BE2C (cell line): ENCODE measurements around the gene AP2A1.

Experiments used
- DNase-seq: peaks from one replicate; pipeline ENCODE4 v3.0.0-alpha.2; 2020
- H3K27me3 ChIP-seq: fragments of 250-450 bp; sonication (Bioruptor Pico); 2 replicates; pipeline ENCODE4 v1.5.1; 2020; ENCODE audit warnings: mild to moderate bottlenecking
- H3K36me3 ChIP-seq: fragments of 250-450 bp; sonication (Bioruptor Pico); 2 replicates; pipeline ENCODE4 v1.5.1; 2020; ENCODE audit warnings: mild to moderate bottlenecking
- H3K4me1 ChIP-seq: fragments of 250-450 bp; sonication (Bioruptor Pico); 2 replicates; pipeline ENCODE4 v1.5.1; 2020
- H3K4me3 ChIP-seq: 2 replicates; pipeline ENCODE4 v1.5.1; 2011; ENCODE audit warnings: low read depth, low read length
- H3K9me3 ChIP-seq: fragments of 250-450 bp; sonication (Bioruptor Pico); 2 replicates; pipeline ENCODE4 v1.5.1; 2020
- TF ChIP-seq, protein P1 (sequence below): IDR thresholded peaks from 2 replicates; pipeline ENCODE4 v1.5.1; 2012; ENCODE audit warnings: mild to moderate bottlenecking, low read depth, low read length

The AP2A1 gene

DNA sequence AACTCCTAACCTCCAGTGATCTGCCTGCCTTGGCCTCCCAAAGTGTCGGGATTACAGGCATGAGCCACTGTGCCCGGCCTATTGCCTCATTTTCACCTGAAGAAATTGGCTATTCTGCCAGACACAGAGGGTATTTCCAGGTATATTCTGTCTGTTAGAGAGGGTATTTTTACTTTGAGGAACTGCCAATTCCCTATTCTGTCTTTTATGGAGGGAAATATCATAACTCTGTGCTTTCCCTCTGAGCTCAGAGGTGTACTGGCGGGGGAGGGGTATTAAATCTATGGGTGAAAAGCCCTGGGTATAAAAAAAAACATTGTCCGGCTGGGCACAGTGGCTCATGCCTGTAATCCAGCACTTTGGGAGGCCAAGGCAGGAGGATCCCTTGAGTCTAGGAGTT lies 28.5 kb upstream of the AP2A1 start:
- TF ChIP-seq, protein P1, sequence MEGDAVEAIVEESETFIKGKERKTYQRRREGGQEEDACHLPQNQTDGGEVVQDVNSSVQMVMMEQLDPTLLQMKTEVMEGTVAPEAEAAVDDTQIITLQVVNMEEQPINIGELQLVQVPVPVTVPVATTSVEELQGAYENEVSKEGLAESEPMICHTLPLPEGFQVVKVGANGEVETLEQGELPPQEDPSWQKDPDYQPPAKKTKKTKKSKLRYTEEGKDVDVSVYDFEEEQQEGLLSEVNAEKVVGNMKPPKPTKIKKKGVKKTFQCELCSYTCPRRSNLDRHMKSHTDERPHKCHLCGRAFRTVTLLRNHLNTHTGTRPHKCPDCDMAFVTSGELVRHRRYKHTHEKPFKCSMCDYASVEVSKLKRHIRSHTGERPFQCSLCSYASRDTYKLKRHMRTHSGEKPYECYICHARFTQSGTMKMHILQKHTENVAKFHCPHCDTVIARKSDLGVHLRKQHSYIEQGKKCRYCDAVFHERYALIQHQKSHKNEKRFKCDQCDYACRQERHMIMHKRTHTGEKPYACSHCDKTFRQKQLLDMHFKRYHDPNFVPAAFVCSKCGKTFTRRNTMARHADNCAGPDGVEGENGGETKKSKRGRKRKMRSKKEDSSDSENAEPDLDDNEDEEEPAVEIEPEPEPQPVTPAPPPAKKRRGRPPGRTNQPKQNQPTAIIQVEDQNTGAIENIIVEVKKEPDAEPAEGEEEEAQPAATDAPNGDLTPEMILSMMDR, result no peak
- H3K36me3 ChIP-seq, result no peaks in the 10 kb centered on the region
- no peak overlapping the region for H3K4me3 ChIP-seq
- no peaks in the 10 kb centered on the region for H3K27me3 ChIP-seq
- no peak for DNase-seq
- no peaks in the 10 kb centered on the region for H3K9me3 ChIP-seq
- no peaks in the 10 kb centered on the region for H3K4me1 ChIP-seq

DNA sequence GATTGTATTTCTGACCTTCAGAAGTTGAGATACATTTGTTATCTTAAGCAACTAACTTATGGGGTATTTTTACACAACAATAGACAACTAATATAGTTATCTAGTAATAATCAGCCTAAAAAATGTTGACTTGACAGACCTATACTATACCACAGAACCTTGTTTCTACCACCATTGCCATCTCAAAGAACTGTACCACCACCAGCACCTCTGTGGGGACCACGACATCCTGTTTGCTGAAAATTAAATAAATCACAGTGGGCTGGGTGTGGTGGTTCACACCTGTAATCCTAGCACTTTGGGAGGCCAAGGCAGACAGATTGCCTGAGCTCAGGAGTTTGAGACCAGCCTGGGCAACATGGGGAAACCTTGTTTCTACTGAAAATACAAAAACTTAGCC lies 27.7 kb upstream of the AP2A1 start:
- TF ChIP-seq, protein P1, result no peak
- Histone ChIP-seq H3K4me1 (no peaks in the 10 kb centered on the region), H3K36me3 (no peaks in the 10 kb centered on the region), H3K27me3 (no peaks in the 10 kb centered on the region), H3K9me3 (no peaks in the 10 kb centered on the region), H3K4me3 (no peak overlapping the region)
- DNase-seq, result no peak

- no peaks in the 10 kb centered on the region for H3K4me1 ChIP-seq
- no peaks in the 10 kb centered on the region for H3K27me3 ChIP-seq
- DNase-seq, result no peak
- no peak overlapping the region for H3K4me3 ChIP-seq
- TF ChIP-seq, protein P1, result no peak
- no peaks in the 10 kb centered on the region for H3K36me3 ChIP-seq
- H3K9me3 ChIP-seq, result no peaks in the 10 kb centered on the region; the same call in 1 of the 2 replicates
Measured at GRCh38 chr19:49739933-49740332, 26.9 kb upstream of the AP2A1 start.

GRCh38 chr19:49741210-49741844 lies 25.5 kb upstream of the AP2A1 start:
- Histone ChIP-seq H3K4me3 (no peak overlapping the region), H3K9me3 (no peaks in the 10 kb centered on the region; the same call in 1 of the 2 replicates), H3K4me1 (no peaks in the 10 kb centered on the region), H3K27me3 (no peaks in the 10 kb centered on the region), H3K36me3 (no peaks in the 10 kb centered on the region)
- TF ChIP-seq, protein P1, result no peak
- no peak for DNase-seq

DNA sequence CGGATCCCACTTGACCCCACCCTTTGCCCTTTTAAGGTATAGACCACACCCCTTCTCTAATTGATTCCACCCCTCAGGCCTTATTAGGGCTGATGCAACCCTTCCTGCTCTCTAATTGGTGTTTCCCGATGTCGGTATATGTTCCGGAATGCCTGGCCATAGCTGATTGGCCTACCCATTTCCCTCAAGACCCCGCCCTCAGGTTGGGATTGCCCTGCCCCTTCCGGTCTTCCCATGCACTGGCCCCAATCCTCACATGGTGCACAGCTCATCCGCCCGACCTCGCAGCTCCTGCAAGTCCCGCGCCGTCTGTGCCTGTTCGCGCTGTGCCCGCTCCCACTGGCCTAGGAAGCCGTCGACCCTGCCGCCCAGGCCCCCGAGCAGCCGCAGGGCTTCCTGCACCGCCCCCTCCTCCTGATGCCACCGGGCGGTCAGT lies 21.8 kb upstream of the AP2A1 start:
- H3K36me3 ChIP-seq, result no peaks in the 10 kb centered on the region
- H3K27me3 ChIP-seq, result no peaks in the 10 kb centered on the region
- H3K9me3 ChIP-seq, result no peaks in the 10 kb centered on the region; the same call in 1 of the 2 replicates
- peak; percentile 55 for DNase-seq
- H3K4me3 ChIP-seq, result no peak overlapping the region
- TF ChIP-seq, protein P1, result no peak
- H3K4me1 ChIP-seq, result no peaks in the 10 kb centered on the region

DNA sequence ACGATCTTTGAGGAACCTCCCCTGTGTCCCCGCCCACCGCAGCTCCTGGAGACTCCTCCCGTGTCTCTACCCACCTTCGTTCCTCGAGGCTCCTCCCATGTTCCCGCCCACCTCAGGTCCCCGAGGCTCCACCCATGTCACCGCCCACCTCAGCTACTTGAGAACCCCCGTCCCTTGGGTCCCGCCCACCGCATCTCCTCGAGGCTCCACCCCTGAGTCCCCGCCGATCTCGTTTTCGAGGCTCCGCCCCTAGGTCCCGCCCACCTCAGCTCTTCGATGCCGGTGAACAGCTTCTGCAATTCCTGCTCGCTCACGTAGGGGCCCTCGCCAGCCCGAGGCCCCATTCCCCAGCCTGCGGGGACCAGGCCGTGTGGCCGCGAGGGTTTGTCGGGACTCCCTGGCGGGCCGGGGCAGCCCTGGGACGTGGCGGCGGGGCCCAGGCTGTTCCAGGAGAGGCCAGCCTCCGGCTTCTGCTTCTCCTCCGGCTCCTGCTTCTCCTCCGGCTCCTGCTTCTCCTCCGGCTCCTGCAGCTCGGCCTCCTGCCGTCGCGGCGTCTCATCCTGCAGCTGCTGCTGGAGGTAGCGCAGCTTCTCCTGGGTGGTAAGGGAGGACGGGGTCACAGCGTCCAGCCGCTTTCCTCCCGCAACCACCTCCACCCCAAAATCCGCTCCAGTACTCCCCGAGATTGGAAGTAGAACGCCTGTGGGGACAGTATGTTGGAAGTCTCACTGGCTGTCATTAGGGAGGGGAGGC lies 20.4 kb upstream of the AP2A1 start:
- Histone ChIP-seq H3K27me3 (no peaks in the 10 kb centered on the region), H3K4me1 (no peaks in the 10 kb centered on the region), H3K4me3 (peak overlapping the region; percentile 8; the same call in 1 of the 2 replicates), H3K9me3 (no peaks in the 10 kb centered on the region; the same call in none of the 2 replicates), H3K36me3 (no peaks in the 10 kb centered on the region)
- TF ChIP-seq, protein P1, result no peak
- DNase-seq, result peak; percentile 97
